Gastroesophageal sphincter (tissue), 4 donors: ENCODE measurements around the gene RMND5B. TPM values are rescaled to one million over a fixed set of nuclear protein-coding genes. Genes with fewer than 3 reads are reported as not detected.

Experiments used
- ATAC-seq: fragments of 150-250 bp; one replicate; pipeline ENCODE4 v1.9.1; 2016; ENCODE audit warnings: mild to moderate bottlenecking, moderate library complexity
- H3K27ac ChIP-seq, 4 donors: fragments of 200-600 bp; sonication (generic) in 3 of 4; 1 replicate in 3 of 4; 2 replicates in 1 of 4; pipeline ENCODE4 v1.5.1; 2016 to 2019
- H3K27me3 ChIP-seq: fragments of 200-600 bp; sonication (generic); one replicate; pipeline ENCODE4 v1.5.1; 2019
- H3K36me3 ChIP-seq, 2 donors: fragments of 200-600 bp; sonication (generic); one replicate each; pipeline ENCODE4 v1.5.1; 2019; ENCODE audit warnings: control low read depth in 1 of 2
- H3K4me1 ChIP-seq, 3 donors: fragments of 200-600 bp; sonication (generic); 1 replicate in 2 of 3; 2 replicates in 1 of 3; pipeline ENCODE4 v1.5.1; 2016 to 2019; ENCODE audit warnings: control low read depth in 2 of 3
- H3K4me3 ChIP-seq, 2 donors: fragments of 200-600 bp; sonication (generic); one replicate each; pipeline ENCODE4 v1.5.1; 2019; ENCODE audit warnings: mild to moderate bottlenecking in 1 of 2, moderate library complexity in 1 of 2
- H3K9me3 ChIP-seq, 3 donors: fragments of 200-600 bp; sonication (generic); one replicate each; pipeline ENCODE4 v1.5.1; 2017 to 2019; ENCODE audit warnings: control low read depth in 2 of 3
- EP300 ChIP-seq: sonication (generic); formaldehyde crosslinking; IDR thresholded peaks from one replicate; pipeline ENCODE4 v1.6.1; 2017; ENCODE audit warnings: antibody characterized with exemption, mild to moderate bottlenecking
- POLR2A ChIP-seq, 2 donors: fragments of 450-650 bp; IDR thresholded peaks; one replicate each; pipeline ENCODE4 v1.6.1; 2017; ENCODE audit warnings: antibody characterized with exemption in 2 of 2, mild to moderate bottlenecking in 2 of 2, moderate library complexity in 1 of 2
- POLR2AphosphoS5 ChIP-seq: sonication (generic); formaldehyde crosslinking; IDR thresholded peaks from one replicate; pipeline ENCODE4 v1.6.1; 2017; ENCODE audit warnings: antibody characterized with exemption
- WGBS, 2 donors: methylation state at CpG; one replicate each; pipeline ENCODE4 v1.1.5; 2018; ENCODE audit warnings: low coverage in 1 of 2; 5-methylcytosine and 5-hydroxymethylcytosine counted together
- total RNA-seq, 4 donors: library from RNA; depleted of rRNA; stranded (reverse); fragments of >200 nt; gene quantifications; one replicate each; pipeline ENCODE4 v1.1.0, GENCODE V29; 2016
- TF ChIP-seq, protein P1 (sequence below), 4 experiments: fragments of 200-600 bp in 2 of 4; fragments of 450-650 bp in 2 of 4; sonication (generic) in 1 of 4; IDR thresholded peaks; one replicate each; pipeline ENCODE4 v1.5.1; 2017 to 2019; ENCODE audit warnings: antibody characterized with exemption in 4 of 4, mild to moderate bottlenecking in 2 of 4, moderate library complexity in 2 of 4

RMND5B gene
- total RNA-seq, 4 donors from 2014 or later, result 34.6 to 56.6 (median 41.7) TPM

- 14% methylated on average over 9 of the region's 41 CpGs; no CpG with 5 or more reads in 1 of the 2 donors for WGBS, 2 donors
- ATAC-seq, result no peak
- Histone ChIP-seq H3K9me3 (peaks cover 0 to 5% (median 0%) of the 10 kb centered on the region in 3 donors), H3K4me3 (peak overlapping the region; percentile 2 to 53), H3K4me1 (peaks cover 0 to 18% (median 9%) of the 10 kb centered on the region in 3 donors), H3K27me3 (peaks cover 88% of the 10 kb centered on the region), H3K36me3 (no peaks in the 10 kb centered on the region), H3K27ac (peak overlapping the region in 1 of 4 donors; percentile 44)
- TF ChIP-seq EP300, result no peak
- TF ChIP-seq POLR2AphosphoS5, result no peak
- TF ChIP-seq POLR2A (IDR thresholded peaks at IDR 0.05), result no peak
- TF ChIP-seq, protein P1, sequence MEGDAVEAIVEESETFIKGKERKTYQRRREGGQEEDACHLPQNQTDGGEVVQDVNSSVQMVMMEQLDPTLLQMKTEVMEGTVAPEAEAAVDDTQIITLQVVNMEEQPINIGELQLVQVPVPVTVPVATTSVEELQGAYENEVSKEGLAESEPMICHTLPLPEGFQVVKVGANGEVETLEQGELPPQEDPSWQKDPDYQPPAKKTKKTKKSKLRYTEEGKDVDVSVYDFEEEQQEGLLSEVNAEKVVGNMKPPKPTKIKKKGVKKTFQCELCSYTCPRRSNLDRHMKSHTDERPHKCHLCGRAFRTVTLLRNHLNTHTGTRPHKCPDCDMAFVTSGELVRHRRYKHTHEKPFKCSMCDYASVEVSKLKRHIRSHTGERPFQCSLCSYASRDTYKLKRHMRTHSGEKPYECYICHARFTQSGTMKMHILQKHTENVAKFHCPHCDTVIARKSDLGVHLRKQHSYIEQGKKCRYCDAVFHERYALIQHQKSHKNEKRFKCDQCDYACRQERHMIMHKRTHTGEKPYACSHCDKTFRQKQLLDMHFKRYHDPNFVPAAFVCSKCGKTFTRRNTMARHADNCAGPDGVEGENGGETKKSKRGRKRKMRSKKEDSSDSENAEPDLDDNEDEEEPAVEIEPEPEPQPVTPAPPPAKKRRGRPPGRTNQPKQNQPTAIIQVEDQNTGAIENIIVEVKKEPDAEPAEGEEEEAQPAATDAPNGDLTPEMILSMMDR (IDR thresholded peaks at IDR 0.05), result no peak
These were observed 16.9 kb upstream of the RMND5B start for GRCh38 chr5:178113841-178114324.

GRCh38 chr5:178114325-178115135 lies 16.3 kb upstream of the RMND5B start:
- 52 to 57% methylated on average over 5 to 6 of the region's 28 CpGs for whole genome bisulfite sequencing, 2 donors
- no peak for ATAC-seq

DNA sequence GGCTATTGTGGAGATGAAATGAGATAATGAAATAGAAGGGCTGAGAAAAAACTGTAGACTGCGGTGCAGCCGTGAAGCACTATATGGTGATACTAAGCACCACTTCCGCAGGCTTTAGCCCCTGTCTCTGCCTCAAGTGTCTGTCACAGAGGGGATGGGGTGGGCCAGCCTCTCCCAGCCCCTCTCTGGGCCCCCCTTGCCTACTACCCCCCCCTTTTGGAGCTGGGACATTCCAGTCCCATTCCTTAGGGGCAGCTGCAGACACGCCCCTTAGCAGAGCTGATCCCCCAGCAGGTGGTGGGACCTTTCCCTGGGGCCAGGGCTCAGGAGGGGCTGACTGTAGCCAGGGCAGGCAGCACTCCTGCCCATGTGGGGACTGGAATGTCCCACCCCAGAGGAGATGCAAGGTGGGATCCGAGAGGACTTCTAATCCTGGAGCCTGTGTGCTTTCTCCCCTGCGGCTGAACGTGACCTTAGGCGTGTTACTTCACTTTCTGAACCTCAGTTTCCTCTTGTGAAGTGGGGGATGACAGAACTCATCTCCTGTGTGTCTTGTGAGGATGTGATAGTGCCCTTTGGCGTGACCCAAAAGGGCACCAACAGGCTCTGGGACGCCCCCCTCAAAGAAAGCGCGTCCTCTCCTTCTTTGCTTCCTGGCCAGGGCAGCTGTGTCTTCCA lies 15.5 kb upstream of the RMND5B start:
- no peaks in the 10 kb centered on the region for H3K36me3 ChIP-seq
- no peak overlapping the region for H3K27ac ChIP-seq
- WGBS, 2 donors, result 44 to 74% methylated on average over 3 to 4 of the region's 12 CpGs
- peaks cover 0 to 5% (median 0%) of the 10 kb centered on the region in 3 donors for H3K9me3 ChIP-seq
- H3K4me1 ChIP-seq, result peaks cover 0 to 18% (median 9%) of the 10 kb centered on the region in 3 donors
- TF ChIP-seq EP300, result no peak
- TF ChIP-seq POLR2A (IDR thresholded peaks at IDR 0.05), result no peak
- TF ChIP-seq, protein P1 (IDR thresholded peaks at IDR 0.05), result no peak
- no peak for TF ChIP-seq POLR2AphosphoS5
- H3K4me3 ChIP-seq, result no peak overlapping the region
- H3K27me3 ChIP-seq, result peaks cover 94% of the 10 kb centered on the region
- no peak for ATAC-seq

More at GRCh38 chr5:178114325-178115135, 16.3 kb upstream of the RMND5B start:
- TF ChIP-seq POLR2A (IDR thresholded peaks at IDR 0.05), result no peak
- no peak for TF ChIP-seq EP300
- TF ChIP-seq, protein P1 (IDR thresholded peaks at IDR 0.05), result no peak
- no peak for TF ChIP-seq POLR2AphosphoS5
- H3K27me3 ChIP-seq, result peaks cover 92% of the 10 kb centered on the region
- H3K4me1 ChIP-seq, result peaks cover 0 to 18% (median 9%) of the 10 kb centered on the region in 3 donors
- H3K36me3 ChIP-seq, result no peaks in the 10 kb centered on the region
- H3K9me3 ChIP-seq, result peaks cover 0 to 5% (median 0%) of the 10 kb centered on the region in 3 donors
- peak overlapping the region in 1 of 2 donors; percentile 53 for H3K4me3 ChIP-seq
- H3K27ac ChIP-seq, result peak overlapping the region in 1 of 4 donors; percentile 44

GRCh38 chr5:178115814-178116142 lies 15.0 kb upstream of the RMND5B start:
- H3K9me3 ChIP-seq, result peaks cover 0 to 5% (median 0%) of the 10 kb centered on the region in 3 donors
- H3K36me3 ChIP-seq, result no peaks in the 10 kb centered on the region
- no peak overlapping the region for H3K27ac ChIP-seq
- H3K4me1 ChIP-seq, result peaks cover 0 to 23% (median 9%) of the 10 kb centered on the region in 3 donors
- H3K4me3 ChIP-seq, result no peak overlapping the region
- H3K27me3 ChIP-seq, result peaks cover 94% of the 10 kb centered on the region
- WGBS, 2 donors, result 29% methylated on average over 3 of the region's 7 CpGs; no CpG with 5 or more reads in 1 of the 2 donors
- ATAC-seq, result no peak
- TF ChIP-seq EP300 (no peak), POLR2A (IDR thresholded peaks at IDR 0.05) (no peak)

DNA sequence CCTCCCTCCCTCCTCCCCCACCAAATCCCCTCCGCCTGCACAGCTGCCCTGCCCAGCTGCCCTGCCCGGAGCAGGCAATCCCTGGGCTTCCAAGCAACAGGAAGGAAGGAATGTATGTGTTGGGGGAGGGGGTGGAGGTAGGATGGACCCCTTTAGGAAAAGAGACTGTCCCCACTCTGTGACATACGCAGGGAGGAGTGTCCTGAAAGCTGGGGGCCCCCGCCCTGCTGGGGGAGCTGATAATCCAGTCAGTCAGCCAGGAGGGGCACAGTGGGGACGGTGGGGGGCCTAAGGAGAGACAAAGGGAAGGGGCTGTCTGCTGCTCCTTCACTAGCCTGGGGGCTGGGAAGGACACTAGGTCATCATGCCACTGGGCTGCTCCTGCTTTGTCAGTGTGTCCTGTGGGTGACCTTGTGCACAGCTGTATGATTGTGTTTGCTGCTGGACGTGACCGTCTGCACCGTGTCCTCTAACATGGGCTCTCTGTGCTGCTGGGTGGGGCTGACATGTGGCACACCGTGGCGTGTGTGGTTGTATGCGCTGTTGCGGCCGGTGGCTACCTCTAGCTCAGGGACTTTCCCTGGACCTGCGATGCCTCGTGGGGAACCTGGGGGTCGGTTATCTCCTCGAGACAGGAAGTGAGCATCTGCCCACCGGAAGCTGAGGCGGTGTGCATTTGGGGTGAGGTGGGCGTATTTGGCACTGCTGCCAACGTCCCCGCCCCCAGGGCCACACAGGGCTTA lies 14.5 kb upstream of the RMND5B start:
- Histone ChIP-seq H3K9me3 (peaks cover 0 to 5% (median 0%) of the 10 kb centered on the region in 3 donors), H3K4me3 (no peak overlapping the region), H3K27me3 (peaks cover 90% of the 10 kb centered on the region), H3K27ac (no peak overlapping the region), H3K4me1 (peaks cover 0 to 29% (median 11%) of the 10 kb centered on the region in 3 donors), H3K36me3 (no peaks in the 10 kb centered on the region)
- TF ChIP-seq, protein P1 (IDR thresholded peaks at IDR 0.05), result no peak
- TF ChIP-seq POLR2AphosphoS5 (no peak), EP300 (no peak), POLR2A (IDR thresholded peaks at IDR 0.05) (no peak)
- no CpG with 5 or more reads among the region's 22 CpGs for WGBS, 2 donors
- no peak for ATAC-seq
